Breast epithelium (tissue), 3 donors: ENCODE data around the gene RGS7.

Experiments used
- POLR2A ChIP-seq: fragments of 450-650 bp; IDR thresholded peaks from one replicate; pipeline ENCODE4 v1.6.1; 2016; ENCODE audit warnings: antibody characterized with exemption, mild to moderate bottlenecking, moderate library complexity
- TF ChIP-seq, protein P1 (sequence below), 3 donors: fragments of 450-650 bp; IDR thresholded peaks; one replicate each; pipeline ENCODE4 v1.5.1; 2016 to 2017; ENCODE audit warnings: antibody characterized with exemption in 3 of 3, mild to moderate bottlenecking in 3 of 3, moderate library complexity in 3 of 3

DNA sequence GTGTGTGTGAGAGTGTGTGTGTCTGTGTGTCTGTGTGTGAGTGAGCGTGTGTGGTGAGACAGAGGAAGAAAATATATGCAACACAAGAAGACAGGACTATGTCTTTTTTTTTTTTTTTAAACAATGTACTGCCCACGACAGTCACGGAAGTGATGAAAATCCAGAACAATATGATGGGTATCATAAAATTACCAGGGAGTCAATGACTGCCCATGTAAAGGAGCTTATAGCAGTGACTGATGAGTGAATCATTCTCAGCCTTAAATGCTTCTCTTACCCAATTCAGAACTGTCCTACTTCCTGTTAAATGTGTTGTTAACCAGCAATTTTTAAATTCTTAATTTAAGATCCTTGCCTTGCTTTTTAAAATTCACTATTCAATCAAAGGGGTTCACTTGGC lies 46.6 kb downstream of the RGS7 start:
- TF ChIP-seq POLR2A = no peak
- TF ChIP-seq, protein P1, sequence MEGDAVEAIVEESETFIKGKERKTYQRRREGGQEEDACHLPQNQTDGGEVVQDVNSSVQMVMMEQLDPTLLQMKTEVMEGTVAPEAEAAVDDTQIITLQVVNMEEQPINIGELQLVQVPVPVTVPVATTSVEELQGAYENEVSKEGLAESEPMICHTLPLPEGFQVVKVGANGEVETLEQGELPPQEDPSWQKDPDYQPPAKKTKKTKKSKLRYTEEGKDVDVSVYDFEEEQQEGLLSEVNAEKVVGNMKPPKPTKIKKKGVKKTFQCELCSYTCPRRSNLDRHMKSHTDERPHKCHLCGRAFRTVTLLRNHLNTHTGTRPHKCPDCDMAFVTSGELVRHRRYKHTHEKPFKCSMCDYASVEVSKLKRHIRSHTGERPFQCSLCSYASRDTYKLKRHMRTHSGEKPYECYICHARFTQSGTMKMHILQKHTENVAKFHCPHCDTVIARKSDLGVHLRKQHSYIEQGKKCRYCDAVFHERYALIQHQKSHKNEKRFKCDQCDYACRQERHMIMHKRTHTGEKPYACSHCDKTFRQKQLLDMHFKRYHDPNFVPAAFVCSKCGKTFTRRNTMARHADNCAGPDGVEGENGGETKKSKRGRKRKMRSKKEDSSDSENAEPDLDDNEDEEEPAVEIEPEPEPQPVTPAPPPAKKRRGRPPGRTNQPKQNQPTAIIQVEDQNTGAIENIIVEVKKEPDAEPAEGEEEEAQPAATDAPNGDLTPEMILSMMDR (IDR thresholded peaks at IDR 0.05) = no peak
